Mesenchymal stem cell (in vitro differentiated cells and primary cell): Measurements from ENCODE around the gene SYT8.
A peak's percentile ranks its signal among the peaks of the same experiment; 100 is the strongest.

Source experiments
- DNase-seq: peaks from one replicate; pipeline ENCODE4 v3.0.0-alpha.2; 2013
- H2AFZ ChIP-seq: one replicate; pipeline ENCODE4 v1.6.1; 2013; ENCODE audit warnings: low read depth, mild to moderate bottlenecking, control low read depth, inconsistent platforms, low read length, moderate library complexity
- H2AK5ac ChIP-seq: 2 replicates; pipeline ENCODE4 v1.6.1; 2013; ENCODE audit warnings: low read length, moderate library complexity, mild to moderate bottlenecking, inconsistent platforms; ENCODE audit not compliant: severe bottlenecking
- H2BK120ac ChIP-seq: one replicate; pipeline ENCODE4 v1.6.1; 2013; ENCODE audit warnings: low read depth, mild to moderate bottlenecking, inconsistent platforms, low read length, moderate library complexity
- H2BK12ac ChIP-seq, 2 experiments: one replicate each; pipeline ENCODE4 v1.6.1; 2013; ENCODE audit warnings: inconsistent platforms in 2 of 2, low read length in 2 of 2, mild to moderate bottlenecking in 2 of 2, moderate library complexity in 2 of 2, control low read depth in 1 of 2
- H2BK15ac ChIP-seq: one replicate; pipeline ENCODE4 v1.6.1; 2013; ENCODE audit warnings: mild to moderate bottlenecking, low read depth, inconsistent platforms; ENCODE audit not compliant: poor library complexity, severe bottlenecking
- H2BK5ac ChIP-seq: 2 replicates; pipeline ENCODE4 v1.6.1; 2013; ENCODE audit warnings: low read depth, mild to moderate bottlenecking, low read length, control low read depth, inconsistent platforms; ENCODE audit not compliant: poor library complexity, severe bottlenecking
- H3K14ac ChIP-seq, 2 experiments: one replicate each; pipeline ENCODE4 v1.6.1; 2013; ENCODE audit warnings: inconsistent platforms in 2 of 2, low read length in 2 of 2, control low read depth in 1 of 2, mild to moderate bottlenecking in 1 of 2, moderate library complexity in 1 of 2
- H3K18ac ChIP-seq, 2 experiments: one replicate each; pipeline ENCODE4 v1.6.1; 2013; ENCODE audit warnings: inconsistent platforms in 2 of 2, low read length in 2 of 2, control low read depth in 1 of 2, low read depth in 1 of 2, mild to moderate bottlenecking in 1 of 2
- H3K23ac ChIP-seq, 2 experiments: one replicate each; pipeline ENCODE4 v1.6.1; 2013; ENCODE audit warnings: inconsistent platforms in 2 of 2, low read length in 2 of 2, mild to moderate bottlenecking in 2 of 2, moderate library complexity in 2 of 2, control low read depth in 1 of 2
- H3K27ac ChIP-seq: 2 replicates; pipeline ENCODE4 v1.5.1; 2013; ENCODE audit warnings: mild to moderate bottlenecking, moderate library complexity, low read length, control low read depth, inconsistent platforms; ENCODE audit not compliant: poor library complexity, severe bottlenecking
- H3K27me3 ChIP-seq, 2 experiments: 2 replicates each; pipeline versions ENCODE4 v1.6.1 to v1.7.0; 2013; ENCODE audit warnings: low read length in 2 of 2, mild to moderate bottlenecking in 2 of 2, moderate library complexity in 2 of 2, control low read depth in 1 of 2, inconsistent platforms in 1 of 2; ENCODE audit not compliant: control insufficient read depth in 1 of 2, insufficient read depth in 1 of 2
- H3K36me3 ChIP-seq, 2 experiments: 2 replicates each; pipeline versions ENCODE4 v1.6.1 to v1.7.0; 2013; ENCODE audit warnings: low read length in 2 of 2, control low read depth in 1 of 2, inconsistent platforms in 1 of 2, low read depth in 1 of 2, mild to moderate bottlenecking in 1 of 2; ENCODE audit not compliant: insufficient read depth in 2 of 2, control insufficient read depth in 1 of 2
- H3K4ac ChIP-seq, 2 experiments: one replicate each; pipeline ENCODE4 v1.6.1; 2013; ENCODE audit warnings: inconsistent platforms in 2 of 2, low read length in 2 of 2, mild to moderate bottlenecking in 2 of 2, moderate library complexity in 2 of 2, control low read depth in 1 of 2, low read depth in 1 of 2
- H3K4me1 ChIP-seq: 2 replicates; pipeline ENCODE4 v1.6.1; 2013; ENCODE audit warnings: low read depth, low read length, control low read depth; ENCODE audit not compliant: control insufficient read depth, insufficient read depth
- H3K4me2 ChIP-seq: 2 replicates; pipeline ENCODE4 v1.6.1; 2013; ENCODE audit warnings: low read length, mild to moderate bottlenecking, inconsistent platforms; ENCODE audit not compliant: poor library complexity, severe bottlenecking
- H3K4me3 ChIP-seq, 2 experiments: 2 replicates each; pipeline versions ENCODE4 v1.5.1 to v1.7.0; 2013; ENCODE audit warnings: low read length in 2 of 2, mild to moderate bottlenecking in 2 of 2, control low read depth in 1 of 2, low read depth in 1 of 2; ENCODE audit not compliant: insufficient read depth in 1 of 2
- H3K79me1 ChIP-seq: replicated peaks from 2 replicates; pipeline ENCODE4 v1.6.1; 2013; ENCODE audit warnings: mild to moderate bottlenecking, control low read depth, low read length, inconsistent platforms; ENCODE audit not compliant: poor library complexity, severe bottlenecking
- H3K9ac ChIP-seq: 2 replicates; pipeline ENCODE4 v1.7.0; 2013; ENCODE audit warnings: mild to moderate bottlenecking, low read length, moderate library complexity
- H3K9me3 ChIP-seq: 2 replicates; pipeline ENCODE4 v1.7.0; 2013; ENCODE audit warnings: mild to moderate bottlenecking, low read length; ENCODE audit not compliant: control insufficient read depth
- H4K8ac ChIP-seq: one replicate; pipeline ENCODE4 v1.6.1; 2013; ENCODE audit warnings: inconsistent platforms, mild to moderate bottlenecking, low read length, moderate library complexity
- H4K91ac ChIP-seq: one replicate; pipeline ENCODE4 v1.6.1; 2013; ENCODE audit warnings: mild to moderate bottlenecking, low read length, inconsistent platforms
- WGBS: methylation state at CpG from one replicate; pipeline ENCODE4 v1.1.7; 2013; ENCODE audit warnings: mixed read lengths; 5-methylcytosine and 5-hydroxymethylcytosine counted together

SYT8 gene

GRCh38 chr11:1879342-1879940, 44.7 kb downstream of the SYT8 start:
- peak overlapping the region; percentile 65 for H2BK120ac ChIP-seq
- peak overlapping the region; percentile 59 to 97 for H2BK12ac ChIP-seq
- no peak overlapping the region for H3K4me2 ChIP-seq
- H3K9ac ChIP-seq: peak overlapping the region; percentile 88
- no peak overlapping the region for H3K23ac ChIP-seq
- no peaks in the 10 kb centered on the region for H3K27me3 ChIP-seq
- peaks cover 2% of the 10 kb centered on the region for H3K79me1 ChIP-seq
- peak overlapping the region; percentile 54 to 61 for H3K4ac ChIP-seq
- H3K18ac ChIP-seq: peak overlapping the region in 1 of 2 experiments; percentile 81
- H3K27ac ChIP-seq: no peak overlapping the region
- H4K91ac ChIP-seq: peak overlapping the region; percentile 79
- H2AK5ac ChIP-seq: peak overlapping the region; percentile 84
- no peak overlapping the region for H2BK5ac ChIP-seq
- H3K36me3 ChIP-seq: peaks cover 3 to 17% of the 10 kb centered on the region in 2 experiments
- peak overlapping the region; percentile 59 for H4K8ac ChIP-seq
- peaks cover 60% of the 10 kb centered on the region for H3K4me1 ChIP-seq
- peak overlapping the region in 1 of 2 experiments; percentile 36 for H3K14ac ChIP-seq
- DNase-seq: no peak
- H3K9me3 ChIP-seq: no peaks in the 10 kb centered on the region
- no peak overlapping the region for H2AFZ ChIP-seq
- no peak overlapping the region for H3K4me3 ChIP-seq
- peak overlapping the region; percentile 60 for H2BK15ac ChIP-seq
- 95% methylated on average over 12 of the region's 13 CpGs for WGBS

- H2AFZ ChIP-seq: no peak overlapping the region
- H3K9ac ChIP-seq: peak overlapping the region; percentile 88
- H2BK12ac ChIP-seq: peak overlapping the region; percentile 91 to 97
- no peak overlapping the region for H3K23ac ChIP-seq
- WGBS: 81% methylated on average over 32 of the region's 32 CpGs
- H3K14ac ChIP-seq: peak overlapping the region in 1 of 2 experiments; percentile 41
- no peak overlapping the region for H3K27ac ChIP-seq
- H3K36me3 ChIP-seq: peaks cover 4 to 24% of the 10 kb centered on the region in 2 experiments
- no peaks in the 10 kb centered on the region for H3K9me3 ChIP-seq
- H3K4me3 ChIP-seq: peak overlapping the region in 1 of 2 experiments; percentile 45
- H3K4ac ChIP-seq: peak overlapping the region; percentile 5 to 61
- peak overlapping the region; percentile 60 for H2BK15ac ChIP-seq
- H3K18ac ChIP-seq: peak overlapping the region; percentile 67 to 81
- no peaks in the 10 kb centered on the region for H3K27me3 ChIP-seq
- peak overlapping the region; percentile 84 for H2AK5ac ChIP-seq
- H4K91ac ChIP-seq: peak overlapping the region; percentile 79
- DNase-seq: peak; percentile 25
- peaks cover 54% of the 10 kb centered on the region for H3K4me1 ChIP-seq
- peak overlapping the region; percentile 79 for H4K8ac ChIP-seq
- H2BK5ac ChIP-seq: no peak overlapping the region
- no peak overlapping the region for H3K4me2 ChIP-seq
- peaks cover 1% of the 10 kb centered on the region for H3K79me1 ChIP-seq
- H2BK120ac ChIP-seq: peak overlapping the region; percentile 65
Measured at GRCh38 chr11:1879941-1880720, 45.3 kb downstream of the SYT8 start.

- Histone ChIP-seq H3K14ac (peak overlapping the region in 1 of 2 experiments; percentile 49), H3K36me3 (peaks cover 4 to 31% of the 10 kb centered on the region in 2 experiments)
- 86% methylated on average over 8 of the region's 9 CpGs for WGBS
Measured at GRCh38 chr11:1880746-1881441, 46.1 kb downstream of the SYT8 start.

More at GRCh38 chr11:1880746-1881441, 46.1 kb downstream of the SYT8 start:
- no peaks in the 10 kb centered on the region for H3K9me3 ChIP-seq
- peak overlapping the region; percentile 88 for H3K9ac ChIP-seq
- peak overlapping the region; percentile 97 for H2BK15ac ChIP-seq
- H2AFZ ChIP-seq: no peak overlapping the region
- no peak for DNase-seq
- H3K23ac ChIP-seq: no peak overlapping the region
- H3K27ac ChIP-seq: no peak overlapping the region
- no peaks in the 10 kb centered on the region for H3K27me3 ChIP-seq
- peaks cover 46% of the 10 kb centered on the region for H3K4me1 ChIP-seq
- H2BK12ac ChIP-seq: peak overlapping the region; percentile 91 to 97
- peak overlapping the region in 1 of 2 experiments; percentile 45 for H3K4me3 ChIP-seq
- peak overlapping the region; percentile 58 for H2AK5ac ChIP-seq
- H2BK5ac ChIP-seq: no peak overlapping the region
- H4K8ac ChIP-seq: peak overlapping the region; percentile 79
- H3K4me2 ChIP-seq: no peak overlapping the region
- peak overlapping the region; percentile 23 to 79 for H3K18ac ChIP-seq
- peak overlapping the region; percentile 39 to 81 for H3K4ac ChIP-seq
- no peaks in the 10 kb centered on the region for H3K79me1 ChIP-seq
- H4K91ac ChIP-seq: peak overlapping the region; percentile 79
- peak overlapping the region; percentile 11 for H2BK120ac ChIP-seq
